ENCODE data around the gene PAK2.
A peak's percentile ranks its signal among the peaks of the same experiment; 100 is the strongest.
"Not testable (repeated sequence)": the region's sequence is repeated elsewhere in the genome, so short reads cannot be mapped to it uniquely, and the experiment has no call there.

PAK2 gene

GRCh38 chr3:196739671-196740480 is at the start of gene PAK2:
TSS of gene PAK2 (plus strand) at chr3:196739857. CDS start at chr3:196782647, 42,790 bp downstream.
- peak; percentile 92 for DNase-seq

GRCh38 chr3:196689941-196690660 is 49.6 kb upstream of the PAK2 start:
- DNase-seq, result no peak

GRCh38 chr3:196691386-196691785 is 48.3 kb upstream of the PAK2 start:
- no peak for DNase-seq

DNA sequence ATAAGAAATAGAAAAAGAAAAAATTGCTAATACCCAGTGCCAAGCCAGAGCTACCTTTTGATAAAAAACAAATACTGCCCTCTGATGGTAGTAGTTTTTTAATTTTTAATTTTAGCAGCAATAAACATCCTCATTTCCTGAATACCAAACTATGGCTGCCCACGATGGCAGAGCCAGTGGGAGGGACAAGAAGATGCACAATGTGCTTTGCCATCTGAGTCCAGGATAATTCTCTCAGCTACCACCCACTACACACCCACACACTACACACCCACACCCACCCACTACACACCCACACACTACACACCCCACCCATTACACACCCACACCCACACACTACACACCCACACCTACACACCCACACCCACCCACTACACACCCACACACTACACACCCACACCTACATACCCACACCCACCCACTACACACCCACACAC is 45.4 kb upstream of the PAK2 start:
- no peak for DNase-seq

GRCh38 chr3:196694941-196695848 is 44.5 kb upstream of the PAK2 start:
- DNase-seq, result no peak

- no peak for DNase-seq
Observed at GRCh38 chr3:196695849-196696226, 43.8 kb upstream of the PAK2 start.

DNA sequence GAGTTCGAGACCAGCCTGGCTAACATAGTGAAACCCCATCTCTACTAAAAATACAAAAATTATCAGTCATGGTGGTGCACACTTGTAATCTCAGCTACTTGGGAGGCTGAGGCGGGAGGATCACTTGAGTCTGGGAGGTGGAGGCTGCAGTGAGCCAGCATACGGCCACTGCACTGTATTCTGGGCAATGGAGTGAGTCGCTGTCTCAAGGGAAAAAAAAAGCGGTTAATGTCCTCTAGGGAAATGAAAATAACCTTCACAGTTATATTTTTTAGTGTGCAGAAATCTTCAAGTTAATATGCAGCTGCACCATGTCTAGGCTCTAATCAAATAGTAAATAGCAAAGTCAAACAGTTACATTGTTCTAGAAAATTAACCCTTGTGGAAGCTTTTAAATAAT is 42.4 kb upstream of the PAK2 start:
- no peak for DNase-seq

DNA sequence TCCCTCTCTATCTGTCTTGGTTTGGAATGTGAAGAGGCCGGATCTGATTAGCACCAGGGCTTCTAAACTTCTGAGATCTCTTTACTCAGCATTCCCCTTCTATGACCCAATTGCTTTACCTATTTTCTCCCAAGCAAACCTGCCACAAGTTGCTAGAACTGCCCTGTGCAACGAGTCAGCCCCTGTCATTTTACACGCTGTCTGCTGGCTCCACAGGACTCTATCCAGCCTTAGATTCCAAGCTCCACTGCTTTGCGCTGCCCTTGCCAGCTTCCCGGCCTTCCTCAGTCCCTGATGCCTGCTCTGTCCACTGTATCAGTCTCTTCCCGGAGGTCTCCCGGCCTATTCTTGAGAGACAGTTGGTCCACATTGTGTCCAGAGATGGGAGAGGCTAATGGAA is 39.9 kb upstream of the PAK2 start:
- DNase-seq, result peak; percentile 73

- DNase-seq, result no peak
Observed at GRCh38 chr3:196700801-196701200, 38.9 kb upstream of the PAK2 start.

- no peak for DNase-seq
Observed at GRCh38 chr3:196706327-196706726, 33.3 kb upstream of the PAK2 start.

GRCh38 chr3:196706731-196707130 is 32.9 kb upstream of the PAK2 start:
- no peak for DNase-seq

DNA sequence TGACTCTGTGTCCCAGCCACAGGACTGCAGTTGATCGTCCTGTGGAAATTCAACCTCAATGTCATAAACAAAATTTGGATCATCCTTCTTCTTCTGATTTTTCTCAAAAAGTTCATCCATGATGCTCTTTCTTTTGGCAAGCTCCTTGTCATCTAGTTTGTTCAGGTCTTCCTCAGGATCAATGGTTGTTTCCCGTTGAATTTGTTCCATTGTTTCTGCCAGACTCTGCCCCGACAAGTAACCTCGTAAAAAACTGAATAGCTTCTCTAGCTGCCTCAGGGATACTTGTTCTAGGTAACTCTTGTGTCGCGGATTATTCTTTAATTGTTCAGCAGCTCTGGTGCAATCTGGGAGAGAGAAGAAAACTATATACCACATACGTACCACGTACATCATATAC is 32.1 kb upstream of the PAK2 start:
- no peak for DNase-seq

DNA sequence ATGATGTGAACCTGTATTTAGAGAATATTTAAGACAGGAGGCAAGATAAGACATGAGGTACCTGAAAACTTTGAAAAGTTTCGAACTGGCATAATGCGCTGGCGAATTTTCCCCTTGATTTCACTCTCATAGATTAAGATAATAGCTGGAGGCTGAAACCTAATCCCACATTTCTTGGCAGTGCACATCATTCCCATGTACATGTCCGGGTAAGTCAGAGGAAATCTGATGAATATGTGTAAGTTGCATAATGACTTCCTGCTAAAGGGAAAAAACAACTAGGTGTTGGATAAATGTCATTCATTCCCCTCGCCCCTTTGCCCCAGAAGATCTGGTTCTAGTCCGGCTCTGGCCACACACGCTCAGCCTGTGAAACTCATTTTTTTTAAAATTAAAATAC is 31.2 kb upstream of the PAK2 start:
- no peak for DNase-seq

DNA sequence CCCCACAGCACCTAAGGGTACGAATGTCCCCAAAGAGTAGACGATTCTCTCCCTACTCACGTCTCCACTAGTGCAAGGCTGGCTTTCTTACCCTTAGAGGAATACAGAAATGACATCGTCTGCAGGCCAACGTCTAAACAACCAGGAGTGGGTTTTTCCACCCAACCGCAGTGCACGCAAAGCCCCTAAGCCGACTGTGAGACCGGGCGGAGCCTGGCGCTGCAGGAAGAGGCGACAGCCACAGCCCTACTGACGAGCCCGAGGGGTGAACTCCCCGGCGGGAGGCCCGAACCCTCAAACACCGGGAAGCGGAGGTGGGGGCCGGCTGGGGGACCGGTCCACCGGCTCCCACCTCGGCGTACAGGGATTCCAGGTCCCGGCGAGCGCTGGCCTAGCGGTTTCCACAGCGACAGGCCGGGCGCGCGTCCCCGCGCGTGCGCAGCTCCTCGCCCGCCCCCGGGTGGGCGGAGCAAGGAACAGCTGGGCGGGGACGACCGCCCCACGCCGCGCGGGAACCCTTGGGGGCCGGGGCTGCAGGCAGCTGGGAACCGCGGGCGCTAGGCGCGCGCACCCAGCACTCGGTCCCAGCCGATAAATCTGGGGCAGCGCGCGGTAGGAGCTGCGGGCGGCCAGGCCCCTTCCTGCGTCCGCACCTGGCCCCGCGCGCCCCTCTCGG is 27.7 kb upstream of the PAK2 start, which contains the start of the genes CEP19 and PIGX:
CEP19 (minus strand) TSS at position 413 of the 676 bp plus-strand sequence. CDS start 3,593 bp downstream, outside the sequence.
PIGX (plus strand) TSS at position 540 of the 676 bp plus-strand sequence.
- peak; percentile 90 for DNase-seq

DNA sequence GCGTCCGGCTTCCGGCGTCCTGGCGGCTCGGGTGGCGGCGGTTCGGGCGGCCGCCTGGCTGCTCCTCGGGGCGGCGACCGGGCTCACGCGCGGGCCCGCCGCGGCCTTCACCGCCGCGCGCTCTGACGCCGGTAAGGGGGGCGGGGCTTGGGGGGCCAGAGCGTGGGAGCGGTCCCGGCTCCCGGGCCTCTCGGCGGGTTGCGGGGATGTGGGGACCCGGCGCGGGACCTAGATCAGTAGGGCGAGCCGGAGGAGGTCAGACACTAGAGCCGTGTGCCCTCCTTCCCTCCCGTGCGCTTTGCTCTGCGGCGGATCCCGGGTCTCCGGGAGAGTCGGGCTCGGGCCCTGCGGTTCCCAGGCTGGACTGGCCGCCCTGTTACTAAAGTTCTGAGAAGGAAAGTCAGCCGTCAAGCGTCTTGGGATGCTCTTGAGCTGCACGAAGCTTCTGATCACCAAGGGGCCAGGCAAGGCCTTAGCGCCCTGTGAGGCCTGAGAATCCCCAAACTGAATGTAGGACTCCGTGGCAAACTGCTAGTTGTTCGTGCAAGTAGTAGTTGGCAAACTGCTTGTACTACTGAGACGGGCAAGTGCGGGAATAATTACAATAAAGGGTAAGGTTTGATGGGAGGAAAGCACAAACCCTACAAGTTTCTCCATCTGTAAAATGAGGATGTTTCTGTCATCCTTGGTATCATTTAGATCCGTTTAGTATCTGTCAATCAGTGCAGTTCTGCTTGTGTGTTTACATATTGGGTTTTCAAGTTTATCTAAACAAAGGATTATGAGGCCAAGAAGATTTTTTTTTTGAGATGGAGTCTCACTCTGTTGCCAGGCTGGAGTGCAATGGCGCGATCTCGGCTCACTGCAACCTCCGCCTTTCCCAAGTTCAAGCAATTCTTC is 26.9 kb upstream of the PAK2 start:
- DNase-seq, result no peak

DNA sequence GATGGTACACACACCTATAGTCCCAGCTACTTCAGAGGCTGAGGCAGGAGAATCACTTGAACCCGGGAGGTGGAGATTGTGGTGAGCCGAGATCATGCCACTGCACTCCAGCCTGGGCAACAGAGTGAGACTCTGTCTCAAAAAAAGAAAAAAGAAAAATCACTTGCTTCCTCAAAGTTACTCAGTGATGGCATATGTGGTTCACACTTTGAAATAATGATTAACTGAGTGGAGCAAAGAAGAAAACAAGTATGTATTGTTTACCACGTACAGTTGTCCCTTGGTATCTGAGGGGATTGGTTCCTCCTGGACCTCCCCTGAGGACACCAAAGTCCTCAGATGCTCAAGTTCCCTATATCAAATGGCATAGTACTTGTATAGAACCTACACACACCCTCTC is 22.5 kb upstream of the PAK2 start:
- not testable (repeated sequence) for DNase-seq

DNA sequence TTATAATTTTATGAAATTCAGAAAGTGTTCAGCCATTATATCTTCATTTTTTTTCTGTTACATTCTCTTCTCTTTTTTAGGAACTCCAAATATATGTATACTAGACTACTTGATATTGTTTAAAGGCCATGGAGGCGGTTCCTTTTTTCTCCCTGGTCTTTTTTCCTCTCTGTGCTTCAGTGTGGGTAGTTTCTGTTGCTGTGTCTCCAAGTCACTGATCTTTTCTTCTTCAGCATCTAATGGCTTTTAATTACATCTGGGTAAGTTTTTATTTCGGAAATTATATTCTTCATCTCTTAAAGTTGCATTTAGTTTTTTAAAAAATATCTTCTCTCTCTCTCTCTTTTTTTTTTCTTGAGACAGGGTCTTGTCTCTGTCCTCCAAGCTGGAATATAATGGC is 18.6 kb upstream of the PAK2 start:
- DNase-seq, result no peak

DNA sequence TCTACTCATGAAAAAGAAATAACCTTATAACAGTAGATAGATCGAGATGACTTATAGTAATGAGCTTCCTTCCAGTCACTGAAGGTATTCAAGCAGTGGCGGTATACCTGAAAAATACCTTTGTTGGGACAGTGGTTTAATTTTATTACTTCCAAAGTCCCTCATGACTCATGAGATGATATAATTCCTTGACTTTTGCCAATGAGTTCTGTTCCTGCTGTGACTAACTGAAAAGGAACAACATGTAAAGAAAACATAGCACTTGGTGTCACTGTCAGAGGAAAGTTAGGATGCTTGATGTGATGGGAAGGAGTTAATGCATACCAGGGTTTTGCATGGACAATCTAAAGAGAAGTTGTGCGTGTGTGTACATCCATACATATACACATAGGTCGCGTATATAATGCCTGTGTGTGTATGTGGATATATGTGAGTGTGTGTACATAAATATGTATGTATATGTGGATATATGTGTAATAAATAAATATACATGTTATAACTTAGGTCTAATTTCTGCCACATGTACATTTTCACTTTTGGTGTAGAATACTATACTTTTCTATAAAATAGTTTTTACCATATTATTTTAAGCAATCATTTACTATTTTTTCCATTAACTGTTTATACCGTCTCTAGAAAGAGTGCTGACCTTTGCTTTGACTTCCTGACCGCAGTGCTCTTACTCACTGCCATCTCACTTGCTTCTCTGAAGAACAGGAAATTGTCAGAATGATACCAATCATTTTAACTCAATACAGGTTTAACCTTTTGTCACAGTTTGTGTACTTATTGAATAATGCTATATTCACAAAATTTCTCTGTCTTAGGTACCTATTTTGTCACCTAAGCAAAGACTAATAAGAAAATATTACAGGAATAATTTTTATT is 12.6 kb upstream of the PAK2 start:
- DNase-seq, result no peak

GRCh38 chr3:196735751-196736150 is 3.9 kb upstream of the PAK2 start:
- DNase-seq, result no peak

- no peak for DNase-seq
Observed at GRCh38 chr3:196736670-196737374, 2.8 kb upstream of the PAK2 start.

Data from islet precursor cell (in vitro differentiated cells).